ENCODE results near the gene KLHL1. TPM values are rescaled to one million over a fixed set of nuclear protein-coding genes. Genes with fewer than 3 reads are reported as not detected.

KLHL1 gene
- total RNA-seq, 2 donors from 2014 or later, result not detected

DNA sequence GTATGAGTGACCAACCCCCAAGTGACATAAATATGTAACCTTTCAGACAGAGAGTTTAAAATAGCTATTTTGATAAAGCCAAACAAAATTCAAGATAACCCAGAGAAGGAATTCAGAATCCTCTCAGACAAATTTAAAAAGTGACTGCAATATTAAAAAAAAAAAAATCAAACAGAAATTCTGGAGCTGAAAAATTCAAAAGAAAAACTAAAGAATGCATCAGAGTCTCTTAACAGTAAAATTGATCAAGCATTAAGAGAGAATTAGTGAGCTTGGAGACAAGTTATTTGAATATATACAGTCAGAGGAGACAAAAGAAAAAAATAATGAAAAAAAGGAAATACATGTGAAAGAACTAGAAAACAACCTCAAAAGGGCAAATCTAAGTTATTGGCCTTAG is 53.7 kb downstream of the KLHL1 start:
- no peak overlapping the region for H3K27ac Mint-ChIP-seq
- H3K4me1 Mint-ChIP-seq (ENCODE audit: low read depth in 2 of 2), result no peaks in the 10 kb centered on the region
- DNase-seq (ENCODE audit: low spot score) (no peak), ATAC-seq (no peak)
- H3K27me3 Mint-ChIP-seq, result no peaks in the 10 kb centered on the region
- no peak overlapping the region for H3K4me3 Mint-ChIP-seq
- peaks cover 21% of the 10 kb centered on the region for H3K36me3 Mint-ChIP-seq
- H3K9me3 Mint-ChIP-seq, result peaks cover 10% of the 10 kb centered on the region

DNA sequence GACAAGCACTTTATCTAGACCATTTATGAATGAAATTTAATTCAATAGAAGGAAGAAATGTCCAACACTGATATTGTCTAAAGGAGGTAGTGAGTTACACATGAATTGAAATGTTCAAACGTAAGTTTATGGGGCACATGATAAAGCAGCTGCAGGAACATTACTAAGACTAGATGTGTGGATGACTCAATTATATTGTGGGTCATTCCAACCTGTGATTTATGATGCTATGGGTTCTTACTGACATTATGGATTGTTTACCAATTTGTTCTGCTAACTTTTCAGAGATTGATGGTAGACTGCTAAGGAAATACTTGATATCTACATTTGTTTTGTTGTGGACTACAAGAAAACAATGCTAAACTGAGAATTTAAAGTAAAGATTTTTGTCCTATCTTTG is 56.7 kb downstream of the KLHL1 start:
- Mint-ChIP-seq H3K27ac (no peak overlapping the region), H3K36me3 (peaks cover 19% of the 10 kb centered on the region), H3K4me3 (no peak overlapping the region), H3K9me3 (peaks cover 7% of the 10 kb centered on the region), H3K4me1 (ENCODE audit: low read depth in 2 of 2) (no peaks in the 10 kb centered on the region), H3K27me3 (no peaks in the 10 kb centered on the region)
- no peak for ATAC-seq
- DNase-seq (ENCODE audit: low spot score), result no peak

DNA sequence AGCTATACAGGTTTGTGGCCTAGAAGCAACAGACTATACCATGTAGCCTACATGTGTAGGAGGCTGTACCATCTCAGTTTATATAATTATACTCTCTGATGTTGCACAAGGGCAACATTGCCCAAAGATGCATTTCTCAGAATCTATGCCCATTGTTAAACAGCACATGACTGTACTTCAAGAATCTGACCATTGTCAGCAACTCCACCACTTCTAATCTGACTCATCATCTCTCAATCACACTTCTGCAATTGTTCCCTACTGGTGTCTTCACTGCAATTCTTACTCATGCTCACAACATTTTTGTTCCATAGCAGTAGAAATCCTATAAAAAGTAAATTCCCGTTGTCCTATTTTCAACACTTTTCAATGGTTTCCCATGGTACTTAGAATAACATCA is 64.6 kb downstream of the KLHL1 start:
- Mint-ChIP-seq H3K4me3 (no peak overlapping the region), H3K27me3 (no peaks in the 10 kb centered on the region), H3K36me3 (peaks cover 5% of the 10 kb centered on the region), H3K4me1 (ENCODE audit: low read depth in 2 of 2) (no peaks in the 10 kb centered on the region), H3K27ac (no peak overlapping the region), H3K9me3 (peaks cover 18% of the 10 kb centered on the region)
- DNase-seq (ENCODE audit: low spot score), result no peak
- ATAC-seq, result no peak

DNA sequence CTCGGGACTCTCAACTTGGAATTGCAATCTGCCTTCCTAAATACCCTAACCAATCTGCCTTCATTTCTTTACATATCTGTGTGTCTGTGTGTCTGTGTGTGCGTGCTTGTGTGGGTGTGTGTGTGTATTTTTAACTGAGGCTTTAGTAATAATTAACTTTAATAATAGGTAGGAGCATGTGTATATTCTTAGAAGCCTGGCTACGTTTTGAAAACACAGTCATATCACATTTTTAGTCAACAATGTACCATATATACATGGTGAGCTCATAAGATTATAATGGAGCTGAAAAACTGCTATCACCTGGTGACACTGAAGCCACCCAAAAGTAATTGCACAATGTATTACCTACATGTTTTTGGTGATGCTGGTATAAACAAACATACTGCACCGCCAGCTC is 66.1 kb downstream of the KLHL1 start:
- no peak for DNase-seq (ENCODE audit: low spot score)
- Mint-ChIP-seq H3K4me3 (no peak overlapping the region), H3K4me1 (ENCODE audit: low read depth in 2 of 2) (no peaks in the 10 kb centered on the region)

DNA sequence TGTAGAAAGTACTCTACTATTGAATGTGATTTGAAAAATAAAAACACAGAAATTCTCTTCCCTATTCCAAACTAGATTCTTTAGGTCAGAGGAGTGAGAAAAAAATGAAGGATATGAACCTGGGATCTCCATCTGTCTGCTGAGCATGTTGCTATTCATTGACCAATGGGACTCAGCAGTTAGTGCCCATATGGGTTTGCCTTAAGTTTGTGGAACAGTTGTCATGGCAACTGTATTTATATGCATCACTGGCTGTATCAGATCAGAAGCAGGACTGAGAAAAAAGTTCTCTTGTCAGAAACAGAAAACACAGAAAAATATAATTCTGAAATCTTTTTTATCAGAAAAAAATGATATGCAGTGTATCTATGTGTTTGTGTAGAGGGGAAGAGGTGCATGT is 74.0 kb downstream of the KLHL1 start:
- no peak for ATAC-seq
- H3K36me3 Mint-ChIP-seq, result peaks cover 6% of the 10 kb centered on the region
- no peaks in the 10 kb centered on the region for H3K4me1 Mint-ChIP-seq (ENCODE audit: low read depth in 2 of 2)
- H3K27ac Mint-ChIP-seq, result no peak overlapping the region
- no peak overlapping the region for H3K4me3 Mint-ChIP-seq
- peaks cover 20% of the 10 kb centered on the region for H3K9me3 Mint-ChIP-seq
- no peaks in the 10 kb centered on the region for H3K27me3 Mint-ChIP-seq
- DNase-seq (ENCODE audit: low spot score), result no peak

More for the DNA sequence above, 66.1 kb downstream of the KLHL1 start:
- no peaks in the 10 kb centered on the region for H3K27me3 Mint-ChIP-seq
- H3K27ac Mint-ChIP-seq, result no peak overlapping the region
- no peak for ATAC-seq
- H3K9me3 Mint-ChIP-seq, result peaks cover 18% of the 10 kb centered on the region
- peaks cover 5% of the 10 kb centered on the region for H3K36me3 Mint-ChIP-seq

DNA sequence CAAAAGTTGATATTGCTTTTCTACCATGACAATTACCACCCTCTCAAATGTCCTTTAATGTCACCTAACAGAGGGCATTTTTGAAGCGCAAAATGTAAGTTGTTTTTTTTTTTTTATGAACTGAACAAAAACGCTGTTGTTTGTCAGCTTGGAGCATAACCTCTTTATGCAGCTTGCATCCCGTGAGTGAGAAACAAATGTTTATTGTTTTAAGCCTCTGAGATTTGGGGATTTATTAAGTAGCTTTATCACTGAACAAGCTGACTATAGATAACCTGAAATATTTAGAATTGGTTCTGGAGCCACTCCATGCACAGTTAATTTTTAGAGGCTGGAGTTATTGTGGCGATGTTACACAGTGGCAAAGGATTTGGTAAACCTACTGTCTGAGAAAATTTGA is 80.7 kb downstream of the KLHL1 start:
- no peak overlapping the region for H3K4me3 Mint-ChIP-seq
- peaks cover 18% of the 10 kb centered on the region for H3K9me3 Mint-ChIP-seq
- no peak overlapping the region for H3K27ac Mint-ChIP-seq
- DNase-seq (ENCODE audit: low spot score), result no peak
- H3K36me3 Mint-ChIP-seq, result peaks cover 6% of the 10 kb centered on the region
- no peaks in the 10 kb centered on the region for H3K4me1 Mint-ChIP-seq (ENCODE audit: low read depth in 2 of 2)
- no peak for ATAC-seq
- H3K27me3 Mint-ChIP-seq, result no peaks in the 10 kb centered on the region

DNA sequence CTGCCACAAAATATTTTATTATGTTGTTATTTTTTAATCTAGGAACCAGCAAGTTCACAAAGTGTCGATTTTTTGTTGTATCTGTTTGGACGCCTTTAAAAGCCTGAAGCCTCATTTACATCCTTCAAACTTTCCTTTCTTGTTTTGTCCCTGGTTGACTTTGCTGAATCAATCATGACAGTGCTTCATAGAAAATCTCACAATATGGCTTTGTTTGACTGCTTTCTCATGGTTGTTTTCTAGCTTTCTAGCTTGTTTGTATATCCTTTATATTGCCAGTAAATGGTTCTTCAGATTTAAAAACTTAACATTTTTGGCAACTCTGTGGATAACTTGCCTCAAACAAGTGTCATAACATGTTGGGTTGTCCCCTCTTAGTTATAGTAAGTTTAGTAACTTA is 84.7 kb downstream of the KLHL1 start:
- H3K27me3 Mint-ChIP-seq, result no peaks in the 10 kb centered on the region
- ATAC-seq (no peak), DNase-seq (ENCODE audit: low spot score) (no peak)
- H3K36me3 Mint-ChIP-seq, result no peaks in the 10 kb centered on the region
- H3K27ac Mint-ChIP-seq, result no peak overlapping the region
- no peak overlapping the region for H3K4me3 Mint-ChIP-seq
- no peaks in the 10 kb centered on the region for H3K4me1 Mint-ChIP-seq (ENCODE audit: low read depth in 2 of 2)
- H3K9me3 Mint-ChIP-seq, result peaks cover 17% of the 10 kb centered on the region

DNA sequence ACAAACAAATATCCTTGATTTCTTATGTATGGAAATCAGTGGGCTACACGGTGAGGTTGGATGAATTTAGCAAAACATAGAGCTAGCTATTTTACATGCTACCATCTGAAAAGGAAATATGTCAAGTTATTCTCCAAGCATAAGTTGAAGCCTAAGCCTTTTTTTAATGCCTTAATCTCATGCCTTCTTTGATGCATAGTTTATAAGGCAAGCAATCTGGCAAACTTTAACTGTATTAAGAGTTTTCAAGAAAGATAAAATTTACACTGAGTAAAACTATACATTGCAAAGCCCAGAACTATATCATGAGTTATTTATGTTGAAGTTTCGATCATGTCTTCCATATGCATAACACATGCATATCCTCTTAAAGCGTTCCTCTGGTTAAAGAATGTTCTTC is 85.6 kb downstream of the KLHL1 start:
- DNase-seq (ENCODE audit: low spot score), result no peak
- H3K4me3 Mint-ChIP-seq, result no peak overlapping the region
- no peaks in the 10 kb centered on the region for H3K27me3 Mint-ChIP-seq
- no peak for ATAC-seq
- H3K36me3 Mint-ChIP-seq, result no peaks in the 10 kb centered on the region
- H3K27ac Mint-ChIP-seq, result no peak overlapping the region
- peaks cover 16% of the 10 kb centered on the region for H3K9me3 Mint-ChIP-seq
- no peaks in the 10 kb centered on the region for H3K4me1 Mint-ChIP-seq (ENCODE audit: low read depth in 2 of 2)

DNA sequence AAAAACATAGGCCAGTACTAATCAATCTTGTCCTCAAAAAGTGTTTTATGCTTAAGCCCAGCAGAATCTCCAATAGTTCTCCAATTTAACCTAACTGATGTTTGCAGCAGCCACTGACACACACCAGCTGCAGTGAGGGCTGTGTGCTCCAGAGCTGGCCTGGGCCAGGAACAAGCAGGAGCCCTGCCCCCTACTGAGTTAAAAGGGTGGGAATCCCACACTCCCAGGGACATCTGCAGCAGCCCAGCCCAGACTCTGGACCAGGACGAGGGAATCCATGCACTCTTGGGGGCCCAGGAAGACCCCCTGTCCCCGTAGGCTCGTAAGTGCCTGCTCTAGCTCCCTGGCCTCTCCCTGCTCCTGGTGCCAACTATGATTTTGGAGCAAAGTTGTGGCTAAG is 92.1 kb downstream of the KLHL1 start:
- Mint-ChIP-seq H3K4me3 (no peak overlapping the region), H3K27me3 (no peaks in the 10 kb centered on the region), H3K4me1 (ENCODE audit: low read depth in 2 of 2) (no peaks in the 10 kb centered on the region), H3K36me3 (no peaks in the 10 kb centered on the region), H3K27ac (no peak overlapping the region), H3K9me3 (peaks cover 11% of the 10 kb centered on the region)
- DNase-seq (ENCODE audit: low spot score) (no peak), ATAC-seq (no peak)

DNA sequence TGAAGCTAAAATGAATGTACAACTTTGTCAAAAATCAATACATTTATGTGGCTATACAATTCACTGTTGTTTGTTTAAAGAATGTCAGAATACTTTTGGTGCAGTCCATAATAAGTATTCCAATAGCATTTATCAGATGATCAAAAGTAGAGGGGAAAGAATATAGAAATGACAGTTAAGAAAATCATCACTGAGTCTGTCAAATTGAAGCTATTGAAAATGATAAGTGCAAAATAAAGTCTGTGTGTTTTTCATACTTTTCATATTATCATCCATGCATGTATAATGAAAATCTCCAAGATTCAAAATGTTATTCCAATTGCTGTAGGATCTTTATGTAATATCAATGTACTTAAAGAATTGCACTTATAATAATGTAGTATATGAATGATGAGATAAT is 93.9 kb downstream of the KLHL1 start:
- no peak for DNase-seq (ENCODE audit: low spot score)
- H3K9me3 Mint-ChIP-seq, result peaks cover 23% of the 10 kb centered on the region
- ATAC-seq, result no peak
- H3K36me3 Mint-ChIP-seq, result peaks cover 11% of the 10 kb centered on the region
- no peak overlapping the region for H3K27ac Mint-ChIP-seq
- no peaks in the 10 kb centered on the region for H3K4me1 Mint-ChIP-seq (ENCODE audit: low read depth in 2 of 2)
- no peaks in the 10 kb centered on the region for H3K27me3 Mint-ChIP-seq
- no peak overlapping the region for H3K4me3 Mint-ChIP-seq

DNA sequence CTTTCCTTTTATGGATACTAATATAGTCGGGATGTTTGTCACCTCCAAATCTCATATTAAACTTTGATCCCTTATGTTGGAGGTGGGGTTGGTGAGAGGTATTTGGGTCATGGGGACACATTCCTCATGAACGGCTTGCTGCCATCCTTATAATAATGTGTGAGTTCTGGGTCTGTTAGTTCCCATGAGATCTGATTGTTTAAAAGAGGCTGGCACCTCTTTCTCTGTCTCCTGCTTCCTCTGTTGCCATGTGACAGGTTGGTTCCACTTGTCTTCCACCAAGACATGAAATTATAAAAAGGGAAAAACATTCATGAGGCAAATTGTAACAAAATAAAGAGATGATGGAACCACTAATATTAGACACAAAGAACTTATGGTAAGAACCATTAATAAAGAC is 108.4 kb downstream of the KLHL1 start:
- Mint-ChIP-seq H3K27me3 (no peaks in the 10 kb centered on the region), H3K9me3 (peaks cover 6% of the 10 kb centered on the region), H3K27ac (no peak overlapping the region), H3K4me1 (ENCODE audit: low read depth in 2 of 2) (no peaks in the 10 kb centered on the region), H3K4me3 (no peak overlapping the region), H3K36me3 (no peaks in the 10 kb centered on the region)
- no peak for ATAC-seq
- no peak for DNase-seq (ENCODE audit: low spot score)

DNA sequence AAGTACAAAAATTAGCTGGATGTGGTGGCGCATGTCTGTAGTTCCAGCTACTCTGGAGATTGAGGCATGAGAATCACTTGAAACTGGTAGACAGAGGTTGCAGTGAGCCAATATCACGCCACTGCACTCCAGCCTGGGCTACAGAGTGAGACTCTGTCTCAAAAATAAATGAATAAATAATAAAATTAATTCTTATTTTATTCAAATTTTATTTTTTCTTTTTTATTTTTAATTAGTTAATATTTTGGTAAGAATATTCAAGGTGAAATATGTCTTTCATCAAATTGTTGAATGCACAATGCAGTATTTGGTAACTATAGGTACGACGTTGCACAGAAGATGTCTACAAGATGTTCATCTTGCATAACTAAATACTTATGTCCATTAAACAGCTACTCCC is 111.2 kb downstream of the KLHL1 start:
- H3K27ac Mint-ChIP-seq, result no peak overlapping the region
- ATAC-seq, result no peak
- no peak overlapping the region for H3K4me3 Mint-ChIP-seq
- DNase-seq (ENCODE audit: low spot score), result no peak
- H3K36me3 Mint-ChIP-seq, result no peaks in the 10 kb centered on the region
- H3K27me3 Mint-ChIP-seq, result no peaks in the 10 kb centered on the region
- peaks cover 10% of the 10 kb centered on the region for H3K9me3 Mint-ChIP-seq
- no peaks in the 10 kb centered on the region for H3K4me1 Mint-ChIP-seq (ENCODE audit: low read depth in 2 of 2)

DNA sequence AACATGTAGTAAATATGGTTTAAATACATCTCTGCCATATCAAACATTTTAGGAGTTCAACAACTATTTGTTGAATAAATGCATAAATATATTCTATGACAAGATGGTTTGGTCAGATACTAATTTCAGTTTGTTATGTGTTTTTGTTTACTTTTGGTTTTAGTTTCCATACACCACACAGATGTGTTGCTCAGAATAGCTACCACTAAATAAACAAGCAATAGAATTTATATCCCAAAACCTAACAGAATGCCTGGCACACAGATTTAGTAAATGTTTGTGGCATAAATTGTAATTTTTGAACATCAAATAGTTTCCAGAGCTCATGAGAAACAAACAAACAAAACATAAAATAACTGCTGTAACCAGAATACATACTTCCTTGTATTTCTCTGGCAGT is 127.5 kb downstream of the KLHL1 start:
- H3K4me1 Mint-ChIP-seq (ENCODE audit: low read depth in 2 of 2), result no peaks in the 10 kb centered on the region
- no peaks in the 10 kb centered on the region for H3K27me3 Mint-ChIP-seq
- H3K4me3 Mint-ChIP-seq, result no peak overlapping the region
- H3K36me3 Mint-ChIP-seq, result no peaks in the 10 kb centered on the region
- peaks cover 19% of the 10 kb centered on the region for H3K9me3 Mint-ChIP-seq
- ATAC-seq (no peak), DNase-seq (ENCODE audit: low spot score) (no peak)
- no peak overlapping the region for H3K27ac Mint-ChIP-seq

DNA sequence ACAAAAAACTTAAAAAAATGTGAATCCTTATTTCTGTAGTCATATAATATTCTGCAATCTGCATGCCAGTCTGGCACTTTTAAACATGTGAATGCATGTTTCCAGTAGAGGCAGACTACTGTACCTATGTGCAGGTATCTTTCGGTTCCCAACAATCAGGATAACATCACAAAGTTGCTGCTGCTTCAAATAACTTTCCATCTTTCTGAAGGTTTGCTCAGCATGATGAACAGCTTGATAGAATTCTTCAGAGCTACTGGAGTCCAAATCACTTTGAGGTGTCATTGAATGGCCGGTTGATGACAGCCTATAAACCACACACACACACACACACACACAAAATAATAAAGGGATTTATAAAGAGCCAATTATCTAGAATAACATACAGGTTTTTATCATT is 132.8 kb downstream of the KLHL1 start:
- Mint-ChIP-seq H3K27ac (no peak overlapping the region), H3K4me3 (no peak overlapping the region), H3K9me3 (peaks cover 12% of the 10 kb centered on the region), H3K27me3 (no peaks in the 10 kb centered on the region), H3K36me3 (peaks cover 3% of the 10 kb centered on the region), H3K4me1 (ENCODE audit: low read depth in 2 of 2) (no peaks in the 10 kb centered on the region)
- no peak for ATAC-seq
- no peak for DNase-seq (ENCODE audit: low spot score)

DNA sequence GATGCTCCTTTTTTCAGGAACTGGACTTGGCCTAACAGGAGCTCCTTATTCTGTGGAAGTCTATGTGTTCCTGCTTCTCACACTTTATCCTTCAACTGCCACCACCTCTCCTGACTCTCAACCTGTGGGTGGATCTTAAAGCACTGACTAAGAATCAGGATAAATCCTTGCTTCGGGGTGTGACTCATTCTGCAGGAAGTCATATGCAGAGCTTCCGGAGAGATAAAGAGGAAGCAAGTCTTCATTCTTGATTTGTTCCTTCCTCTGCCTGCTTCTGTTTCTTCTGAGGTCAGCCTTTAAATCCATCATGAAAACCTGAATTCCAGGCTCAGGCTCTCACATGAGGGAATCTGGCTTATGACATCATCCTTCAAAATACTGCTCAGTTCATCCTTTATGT is 137.7 kb downstream of the KLHL1 start:
- Mint-ChIP-seq H3K4me3 (no peak overlapping the region), H3K4me1 (ENCODE audit: low read depth in 2 of 2) (no peaks in the 10 kb centered on the region), H3K9me3 (peaks cover 22% of the 10 kb centered on the region), H3K36me3 (peaks cover 14% of the 10 kb centered on the region), H3K27ac (no peak overlapping the region), H3K27me3 (no peaks in the 10 kb centered on the region)
- no peak for DNase-seq (ENCODE audit: low spot score)
- no peak for ATAC-seq
